Pancreas (tissue), 10 donors: ENCODE data around the gene PALM. TPM values are rescaled to one million over a fixed set of nuclear protein-coding genes. Genes with fewer than 3 reads are reported as not detected.

ENCODE experiments used
- ATAC-seq, 4 donors: fragments of 200-7000 bp; cut with Tn5 transposase; one replicate each; pipeline versions ENCODE4 v1.8.0 to v1.9.1; 2020; ENCODE audit warnings: mild to moderate bottlenecking in 4 of 4, moderate library complexity in 4 of 4
- DNase-seq, 6 donors: peaks; one replicate each; pipeline ENCODE4 v3.0.0-alpha.2; 2020
- FAIRE-seq: peaks from 2 replicates; lab custom pipeline; 2012; peaks lifted over from hg19 to GRCh38; lab: Jason Lieb, UNC
- H3K27ac ChIP-seq, 4 donors: fragments of 200-600 bp; sonication (generic); 1 replicate in 3 of 4; 2 replicates in 1 of 4; pipeline versions ENCODE4 v1.5.0 to v1.8.0; 2020
- H3K27me3 ChIP-seq, 4 donors: fragments of 200-600 bp; one replicate each; pipeline ENCODE4 v1.8.0; 2021
- H3K36me3 ChIP-seq, 3 donors: fragments of 200-600 bp; sonication (generic) in 1 of 3; one replicate each; pipeline versions ENCODE4 v1.5.0 to v1.8.0; 2020 to 2021
- H3K4me1 ChIP-seq, 3 donors: fragments of 200-600 bp; one replicate each; pipeline ENCODE4 v1.8.0; 2021
- H3K4me3 ChIP-seq, 4 donors: fragments of 200-600 bp; sonication (generic) in 2 of 4; one replicate each; pipeline versions ENCODE4 v1.5.0 to v1.8.0; 2020 to 2021
- H3K9me3 ChIP-seq, 4 donors: fragments of 200-600 bp; one replicate each; pipeline ENCODE4 v1.8.0; 2021
- WGBS, 2 donors: extraction: QIAGEN DNeasy Blood & Tissue Kit; methylation state at CpG; one replicate each; pipeline ENCODE4 v1.1.7; 2013; 5-methylcytosine and 5-hydroxymethylcytosine counted together
- intact Hi-C, 3 donors: fragments of 100-400 bp; cut with DNase I; formaldehyde crosslinking; loops; one replicate each; pipeline versions ENCODE4 v1.11.1 to v1.14.2; 2022
- polyA plus RNA-seq, 2 donors: library from polyadenylated mRNA; stranded (reverse); fragments of 200-250 nt; gene quantifications; one replicate each; pipeline ENCODE4 v1.2.3, GENCODE V29; 2013
- total RNA-seq, 6 donors: library from RNA; stranded (reverse); fragmentation: NEBNext Ultra II Directional in 4 of 6; extraction: Animal tissue kit (Norgen Biotek cat#: 25700) in 4 of 6; gene quantifications; one replicate each; pipeline versions ENCODE4 v1.2.1 to v1.2.4, GENCODE V29; 2021 to 2023
- TF ChIP-seq, protein P1 (sequence below), 4 donors: fragments of 200-600 bp; sonication (generic) in 3 of 4; IDR thresholded peaks; one replicate each; pipeline versions ENCODE4 v1.5.0 to v1.8.0; 2021; ENCODE audit warnings: antibody characterized with exemption in 4 of 4
- donor health status: healthy with polysubstance abuse.
- donor health status: DM: no; HTN: no; CAD: no; lungs with moderate emphysema.
- donor health status: DM: no; HTN: no; CAD: no.
- donor health status: control.
- donor health status: control.
- donor health status: Bipolar disorder and iron deficiency.
- donor health status: DM: yes; HTN: yes; CAD: no.
- donor health status: DM: no; HTN: no; CAD: no.
- donor health status: DM: no; HTN: no; CAD: no.
- donor health status: DM: yes; HTN: yes; CAD: no.

Gene PALM
- total and polyA plus RNA-seq, 8 donors, result 3.5 to 12.6 (median 6.2) TPM

DNA sequence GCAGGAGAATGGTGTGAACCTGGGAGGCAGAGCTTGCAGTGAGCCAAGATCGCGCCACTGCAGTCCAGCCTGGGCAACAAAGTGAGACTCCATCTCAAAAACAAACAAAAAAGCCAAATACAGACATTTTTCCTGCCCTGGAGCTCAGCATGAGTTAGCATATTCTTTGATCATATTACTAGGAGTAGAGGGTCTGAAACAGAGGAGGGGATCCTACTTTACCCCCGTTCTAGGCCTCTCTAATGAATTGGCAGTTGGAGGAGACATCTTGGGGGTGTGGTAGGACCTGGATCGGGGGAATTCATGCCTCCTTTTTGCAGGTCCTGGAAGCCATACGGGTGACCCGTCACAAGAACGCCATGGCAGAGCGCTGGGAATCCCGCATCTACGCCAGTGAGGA is 54.4 kb downstream of the PALM start:
- TF ChIP-seq, protein P1, sequence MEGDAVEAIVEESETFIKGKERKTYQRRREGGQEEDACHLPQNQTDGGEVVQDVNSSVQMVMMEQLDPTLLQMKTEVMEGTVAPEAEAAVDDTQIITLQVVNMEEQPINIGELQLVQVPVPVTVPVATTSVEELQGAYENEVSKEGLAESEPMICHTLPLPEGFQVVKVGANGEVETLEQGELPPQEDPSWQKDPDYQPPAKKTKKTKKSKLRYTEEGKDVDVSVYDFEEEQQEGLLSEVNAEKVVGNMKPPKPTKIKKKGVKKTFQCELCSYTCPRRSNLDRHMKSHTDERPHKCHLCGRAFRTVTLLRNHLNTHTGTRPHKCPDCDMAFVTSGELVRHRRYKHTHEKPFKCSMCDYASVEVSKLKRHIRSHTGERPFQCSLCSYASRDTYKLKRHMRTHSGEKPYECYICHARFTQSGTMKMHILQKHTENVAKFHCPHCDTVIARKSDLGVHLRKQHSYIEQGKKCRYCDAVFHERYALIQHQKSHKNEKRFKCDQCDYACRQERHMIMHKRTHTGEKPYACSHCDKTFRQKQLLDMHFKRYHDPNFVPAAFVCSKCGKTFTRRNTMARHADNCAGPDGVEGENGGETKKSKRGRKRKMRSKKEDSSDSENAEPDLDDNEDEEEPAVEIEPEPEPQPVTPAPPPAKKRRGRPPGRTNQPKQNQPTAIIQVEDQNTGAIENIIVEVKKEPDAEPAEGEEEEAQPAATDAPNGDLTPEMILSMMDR (IDR thresholded peaks at IDR 0.05), result no peak
- 93% methylated on average over 10 of the region's 10 CpGs for WGBS, 2 donors
- FAIRE-seq (no peak), DNase-seq (no peak), ATAC-seq (no peak)
- no peak overlapping the region for H3K4me3 ChIP-seq
- intact Hi-C loops, result loop anchor here in 1 of 3 donors (10.0 kb wide), 1 partner anchor 222 kb away; the partner anchor contains the start of gene WDR18
- no peaks in the 10 kb centered on the region for H3K9me3 ChIP-seq
- H3K27ac ChIP-seq, result no peak overlapping the region
- H3K27me3 ChIP-seq, result no peaks in the 10 kb centered on the region
- H3K4me1 ChIP-seq, result no peaks in the 10 kb centered on the region
- no peaks in the 10 kb centered on the region for H3K36me3 ChIP-seq

DNA sequence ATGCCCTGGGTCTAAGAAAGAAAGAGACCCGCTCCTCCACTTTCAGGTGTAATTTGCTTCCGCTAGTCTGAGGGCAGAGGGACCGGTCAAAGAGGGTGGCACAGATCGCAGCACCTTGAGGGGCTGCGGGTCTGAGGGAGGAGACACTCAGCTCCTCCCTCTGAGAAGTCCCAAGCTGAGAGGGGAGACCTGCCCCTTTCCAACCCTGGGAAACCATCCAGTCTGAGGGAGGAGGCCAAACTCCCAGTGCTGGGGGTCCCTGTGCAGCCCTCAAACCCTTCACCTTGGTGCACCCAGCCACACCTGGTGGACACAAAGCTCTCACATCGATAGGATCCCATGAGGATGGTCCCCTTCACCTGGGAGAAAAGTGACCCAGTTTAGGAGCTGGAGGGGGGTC is 55.1 kb downstream of the PALM start:
- TF ChIP-seq, protein P1 (IDR thresholded peaks at IDR 0.05), result no peak
- H3K4me3 ChIP-seq, result no peak overlapping the region
- no peaks in the 10 kb centered on the region for H3K4me1 ChIP-seq
- DNase-seq, result peak in 1 of 6 donors; percentile 27
- no peaks in the 10 kb centered on the region for H3K27me3 ChIP-seq
- no peaks in the 10 kb centered on the region for H3K36me3 ChIP-seq
- intact Hi-C loops, result loop anchor here in 1 of 3 donors (10.0 kb wide), 1 partner anchor 221 kb away; the partner anchor contains the start of gene WDR18
- ATAC-seq, result no peak
- no peaks in the 10 kb centered on the region for H3K9me3 ChIP-seq
- 91 to 94% methylated on average over 6 of the region's 6 CpGs for WGBS, 2 donors
- no peak overlapping the region for H3K27ac ChIP-seq
- FAIRE-seq, result no peak

DNA sequence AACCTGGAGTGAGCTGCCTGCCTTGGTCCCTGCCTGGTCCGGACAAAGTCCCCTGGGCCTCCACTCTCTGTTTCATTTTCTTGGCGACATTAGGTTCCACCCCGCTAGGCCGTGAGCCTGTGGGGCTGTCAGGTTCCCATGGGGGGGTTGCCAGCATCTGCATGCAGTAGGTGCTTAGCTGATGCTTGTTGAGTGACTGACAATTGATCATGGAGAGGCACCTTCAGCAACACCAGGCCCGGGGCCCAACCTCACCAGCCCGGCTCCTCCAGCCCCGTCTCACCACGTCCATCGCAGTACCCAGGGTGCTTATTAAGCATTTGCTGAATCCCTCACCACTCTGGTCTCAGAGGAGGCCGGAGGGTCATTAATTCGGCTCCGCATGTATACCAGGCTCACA is 55.6 kb downstream of the PALM start:
- H3K4me3 ChIP-seq, result no peak overlapping the region
- FAIRE-seq (no peak), ATAC-seq (no peak), DNase-seq (peak in 1 of 6 donors; percentile 40)
- H3K9me3 ChIP-seq, result no peaks in the 10 kb centered on the region
- no peaks in the 10 kb centered on the region for H3K36me3 ChIP-seq
- H3K27me3 ChIP-seq, result no peaks in the 10 kb centered on the region
- intact Hi-C loops, result loop anchor here in 1 of 3 donors (10.0 kb wide), 1 partner anchor 220 kb away; the partner anchor contains the start of gene WDR18
- 90 to 92% methylated on average over 12 of the region's 12 CpGs for WGBS, 2 donors
- no peaks in the 10 kb centered on the region for H3K4me1 ChIP-seq
- TF ChIP-seq, protein P1 (IDR thresholded peaks at IDR 0.05), result no peak
- no peak overlapping the region for H3K27ac ChIP-seq

DNA sequence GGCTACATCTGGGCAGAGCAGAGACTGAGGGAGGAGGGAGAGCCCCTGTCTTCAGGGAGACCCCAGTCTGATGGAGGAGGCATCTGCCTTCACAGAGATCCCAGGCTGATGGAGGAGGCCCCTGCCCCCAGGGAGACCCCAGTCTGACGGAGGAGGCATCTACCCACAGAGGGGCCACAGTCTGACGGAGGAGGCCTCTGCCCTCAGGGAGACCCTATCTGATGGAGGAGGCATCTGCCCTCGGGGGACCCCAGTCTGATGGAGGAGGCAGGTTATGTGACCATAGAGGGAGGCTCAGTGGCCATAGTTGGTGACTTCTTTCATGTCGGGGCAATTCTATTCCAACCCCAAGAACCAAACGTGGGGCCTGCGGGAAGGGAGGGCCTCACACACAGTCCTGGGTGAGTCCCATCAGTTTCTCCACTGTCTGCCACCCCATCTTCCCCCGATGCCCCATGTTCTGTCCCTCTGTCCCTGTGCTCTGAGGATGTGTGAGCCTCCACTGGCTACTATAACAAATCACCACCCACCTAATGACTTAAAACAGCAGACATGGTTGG is 56.5 kb downstream of the PALM start:
- peak in 1 of 6 donors; percentile 52 for DNase-seq
- TF ChIP-seq, protein P1 (IDR thresholded peaks at IDR 0.05), result no peak

DNA sequence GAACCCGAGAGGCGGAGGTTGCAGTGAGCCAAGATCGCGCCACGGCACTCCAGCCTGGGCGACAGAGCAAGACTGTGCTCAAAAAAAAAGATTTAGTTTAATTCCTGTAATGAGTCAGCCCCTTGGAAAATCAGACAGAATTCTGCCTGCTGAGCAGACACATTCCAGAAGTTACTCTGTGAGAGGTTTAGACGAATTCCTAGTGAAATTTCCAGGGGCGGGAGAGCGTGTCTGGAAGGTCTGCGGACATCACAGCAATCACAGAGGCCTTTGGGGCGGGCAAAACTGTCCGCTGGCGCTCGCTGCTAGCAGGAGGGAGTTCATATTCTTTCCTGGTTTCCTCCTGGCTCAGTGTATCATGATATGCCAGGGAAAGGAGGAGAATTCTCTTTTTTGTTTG is 59.7 kb downstream of the PALM start:
- intact Hi-C loops, result loop anchor here in 1 of 3 donors (10.0 kb wide), 1 partner anchor 216 kb away; the partner anchor contains the start of gene WDR18
- TF ChIP-seq, protein P1 (IDR thresholded peaks at IDR 0.05), result no peak
- FAIRE-seq, result no peak
- no peak for DNase-seq
- H3K36me3 ChIP-seq, result no peaks in the 10 kb centered on the region
- H3K4me1 ChIP-seq, result no peaks in the 10 kb centered on the region
- ATAC-seq, result no peak
- H3K9me3 ChIP-seq, result no peaks in the 10 kb centered on the region
- no peak overlapping the region for H3K4me3 ChIP-seq
- 74 to 84% methylated on average over 14 of the region's 14 CpGs for WGBS, 2 donors
- no peak overlapping the region for H3K27ac ChIP-seq
- no peaks in the 10 kb centered on the region for H3K27me3 ChIP-seq

More for the DNA sequence above, 56.5 kb downstream of the PALM start:
- WGBS, 2 donors, result 68 to 74% methylated on average over 7 of the region's 7 CpGs
- H3K27ac ChIP-seq, result no peak overlapping the region
- ATAC-seq (no peak), FAIRE-seq (no peak)
- no peaks in the 10 kb centered on the region for H3K27me3 ChIP-seq
- intact Hi-C loops, result loop anchor here in 1 of 3 donors (10.0 kb wide), 1 partner anchor 220 kb away; the partner anchor contains the start of gene WDR18
- H3K9me3 ChIP-seq, result no peaks in the 10 kb centered on the region
- H3K4me1 ChIP-seq, result no peaks in the 10 kb centered on the region
- no peaks in the 10 kb centered on the region for H3K36me3 ChIP-seq
- no peak overlapping the region for H3K4me3 ChIP-seq
